Measurements from ENCODE around the gene EMC9. TPM values are rescaled to one million over a fixed set of nuclear protein-coding genes. Genes with fewer than 3 reads are reported as not detected.

The EMC9 gene
- 20.6 and 31.1 TPM in 2 replicates for total RNA-seq

GRCh38 chr14:24141097-24141880 is at the start of gene EMC9:
EMC9 (minus strand) TSS chr14:24141591; CDS start chr14:24141304, 287 bp downstream.

GRCh38 chr14:24188251-24189058 is 47.1 kb upstream of the EMC9 start, which contains the start of gene IPO4:
IPO4 (minus strand) TSS chr14:24188816; CDS start chr14:24188787, 29 bp downstream.

DNA sequence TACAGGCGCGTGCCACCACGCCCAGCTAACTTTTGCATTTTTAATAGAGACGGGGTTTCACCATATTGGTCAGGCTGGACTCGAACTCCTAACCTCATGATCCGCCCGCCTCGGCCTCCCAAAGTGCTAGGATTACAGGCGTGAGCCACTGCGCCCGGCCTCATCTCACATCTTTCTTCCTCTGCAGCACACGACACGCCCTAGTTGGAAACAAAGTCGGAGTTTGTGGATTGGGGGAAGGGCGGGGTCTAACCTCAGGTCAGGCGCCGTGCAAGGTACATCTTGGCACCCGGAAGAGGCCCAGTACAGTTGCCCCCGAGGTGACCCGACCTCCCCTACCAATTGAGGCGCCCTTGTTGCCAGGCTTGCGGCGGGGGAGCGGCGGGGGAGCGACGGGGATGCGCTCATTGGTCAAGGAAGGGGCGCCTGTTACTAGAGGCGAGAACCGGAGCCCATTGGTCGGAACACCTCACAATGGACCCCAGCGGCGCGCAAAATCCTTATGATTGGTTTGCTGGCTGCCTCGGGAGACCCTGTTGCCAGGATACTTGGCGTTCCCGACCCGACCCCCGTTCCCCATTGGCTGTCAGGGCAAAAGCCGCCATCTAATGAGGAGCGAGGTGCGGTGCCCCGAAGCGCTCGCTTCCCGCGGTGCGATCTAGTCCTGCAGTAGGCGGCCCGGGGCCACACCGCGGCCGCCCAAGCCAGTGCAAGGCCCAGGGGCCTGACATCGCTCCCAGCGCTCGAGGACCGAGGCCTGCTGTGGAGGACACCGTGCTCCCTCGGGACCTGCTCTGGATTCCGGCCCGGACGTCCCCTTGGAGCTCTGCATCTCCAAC is 30.2 kb upstream of the EMC9 start, which contains the start of gene REC8:
Gene REC8, plus strand, starts transcription at position 659 of the 839 bp plus-strand sequence. CDS start 473 bp downstream, outside the sequence.

DNA sequence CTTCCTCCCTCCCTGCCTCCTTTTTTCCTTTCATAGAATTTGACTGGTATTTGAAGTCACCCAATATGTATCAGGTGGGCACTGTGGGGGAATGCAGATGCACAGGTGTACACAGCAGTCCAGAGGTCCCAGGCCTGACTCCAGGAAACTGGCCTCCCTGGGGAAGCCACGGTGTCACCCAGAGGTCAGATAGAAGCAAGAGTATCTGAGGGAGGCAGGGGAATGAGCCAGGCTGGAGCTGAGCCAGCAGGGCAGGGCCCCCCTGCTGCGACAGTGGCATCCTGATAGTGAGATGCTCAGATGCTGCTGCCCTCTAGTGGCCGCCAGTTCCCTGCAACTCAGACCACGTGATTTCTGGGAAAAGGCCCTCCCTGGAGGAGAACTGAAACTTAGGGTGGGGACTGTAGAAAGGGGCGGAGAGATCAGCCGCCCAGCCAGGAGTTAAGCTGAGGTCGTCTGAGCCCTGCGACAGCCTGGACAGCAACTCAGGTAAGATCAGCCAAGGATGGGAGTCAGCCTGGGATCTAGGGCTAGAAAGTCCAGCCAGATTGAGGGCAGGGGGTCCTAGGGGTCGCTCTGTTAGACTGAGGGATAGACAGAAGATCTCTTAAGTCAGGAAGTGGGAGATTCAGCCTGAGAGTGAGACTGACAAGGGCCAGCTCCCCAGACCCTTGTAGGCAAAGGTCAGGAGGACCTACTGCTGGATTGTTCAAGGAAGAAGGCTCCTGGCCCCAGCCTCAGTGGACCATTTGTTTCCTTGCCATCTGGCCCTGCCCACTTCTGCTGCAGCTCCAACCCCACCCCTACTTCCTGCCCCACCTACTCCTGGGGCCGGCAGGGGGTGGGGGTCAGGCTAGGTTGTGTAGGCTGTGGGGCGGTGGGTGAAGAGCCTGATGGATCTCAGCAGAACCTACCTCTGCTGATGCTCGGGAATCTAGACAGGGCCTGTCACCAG is 19.7 kb upstream of the EMC9 start, which contains the start of gene IRF9:
Gene IRF9, plus strand, starts transcription at position 416 of the 955 bp plus-strand sequence. CDS start 880 bp downstream, outside the sequence.

DNA sequence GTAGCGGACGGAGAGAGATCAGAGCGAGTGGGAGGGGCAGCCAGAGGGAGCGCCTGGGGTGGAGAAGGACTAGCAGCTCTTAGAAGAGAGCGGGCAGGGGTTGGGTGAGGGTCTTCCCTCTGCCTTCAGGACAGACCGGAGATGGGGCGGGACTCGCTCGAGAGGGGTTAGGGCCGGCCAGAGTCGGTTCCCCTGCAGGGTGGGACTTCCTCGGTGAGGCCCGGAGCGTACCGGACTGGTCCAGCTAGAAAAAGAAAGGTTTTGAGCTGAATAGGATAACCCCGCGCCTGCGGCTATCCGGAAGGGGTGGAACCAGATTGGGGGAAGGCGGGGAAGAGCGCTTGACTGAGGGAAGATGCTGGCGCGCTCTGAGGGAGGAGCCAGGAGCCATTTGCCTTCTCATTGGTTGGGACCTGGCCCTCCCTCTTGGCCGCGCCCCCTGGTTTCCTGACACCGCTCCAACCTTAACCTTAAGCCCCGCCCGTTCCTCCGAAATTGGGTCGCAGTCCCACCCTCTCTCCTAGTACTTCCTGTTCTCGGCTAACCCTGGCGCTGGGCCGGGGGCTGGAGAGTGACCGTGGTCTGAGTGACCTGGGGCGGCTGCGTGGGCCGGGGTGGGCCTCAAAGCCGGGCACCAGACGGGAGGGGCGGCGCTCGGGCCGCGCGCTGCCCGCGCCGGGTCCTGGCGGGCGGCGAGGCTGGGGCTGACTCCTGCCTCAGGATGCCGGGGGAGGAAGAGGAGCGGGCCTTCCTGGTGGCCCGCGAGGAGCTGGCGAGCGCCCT is 5.8 kb upstream of the EMC9 start, which contains the start of gene RNF31:
Gene RNF31, plus strand, starts transcription at position 521 of the 783 bp plus-strand sequence. Its CDS starts 201 bp downstream, at position 722.

DNA sequence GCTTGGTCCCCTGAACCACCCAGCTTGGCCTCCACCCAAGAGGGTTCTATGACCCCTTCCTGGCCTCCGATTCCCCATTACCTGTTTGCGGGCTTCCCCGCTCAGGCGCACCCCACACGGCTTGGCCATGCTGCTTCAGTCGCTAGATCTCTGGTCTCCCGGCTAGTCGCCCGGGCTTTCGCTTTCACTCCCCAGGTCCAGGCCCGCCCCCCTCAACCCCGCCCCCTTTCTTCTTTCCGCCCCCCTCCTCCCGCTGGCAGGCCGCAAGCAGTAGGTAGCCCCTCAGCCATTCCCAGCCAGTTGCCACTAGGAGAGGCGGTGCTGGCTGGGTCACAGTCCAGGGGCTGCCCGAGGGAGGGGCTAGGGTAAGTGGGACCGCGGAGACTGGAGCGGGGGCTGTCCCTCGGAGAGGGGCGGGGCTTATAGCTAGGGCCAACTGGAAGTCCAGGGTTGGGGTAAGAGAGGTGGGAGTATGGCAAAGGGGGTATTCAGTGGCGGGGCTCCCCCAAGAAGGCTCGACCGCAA is 5.1 kb upstream of the EMC9 start, which contains the start of gene PSME2:
Gene PSME2, minus strand, starts transcription at position 158 of the 525 bp plus-strand sequence. Its CDS starts 29 bp downstream, at position 129.

GRCh38 chr14:24135834-24136683 is 5.3 kb downstream of the EMC9 start, which contains the start of gene PSME1:
PSME1 (plus strand) TSS chr14:24136194; CDS start chr14:24136263, 69 bp downstream.

GRCh38 chr14:24130380-24130716 is 11.0 kb downstream of the EMC9 start, which contains the start of gene FITM1:
FITM1 (plus strand) TSS chr14:24130659; CDS start chr14:24131564, 905 bp downstream.

GRCh38 chr14:24114532-24115421 is 26.6 kb downstream of the EMC9 start, which contains the start of the genes DCAF11 and NRL:
DCAF11 (plus strand) TSS chr14:24114777; CDS start chr14:24115595, 818 bp downstream.
NRL (minus strand) TSS chr14:24114949; CDS start chr14:24082848, 32,101 bp downstream.

DNA sequence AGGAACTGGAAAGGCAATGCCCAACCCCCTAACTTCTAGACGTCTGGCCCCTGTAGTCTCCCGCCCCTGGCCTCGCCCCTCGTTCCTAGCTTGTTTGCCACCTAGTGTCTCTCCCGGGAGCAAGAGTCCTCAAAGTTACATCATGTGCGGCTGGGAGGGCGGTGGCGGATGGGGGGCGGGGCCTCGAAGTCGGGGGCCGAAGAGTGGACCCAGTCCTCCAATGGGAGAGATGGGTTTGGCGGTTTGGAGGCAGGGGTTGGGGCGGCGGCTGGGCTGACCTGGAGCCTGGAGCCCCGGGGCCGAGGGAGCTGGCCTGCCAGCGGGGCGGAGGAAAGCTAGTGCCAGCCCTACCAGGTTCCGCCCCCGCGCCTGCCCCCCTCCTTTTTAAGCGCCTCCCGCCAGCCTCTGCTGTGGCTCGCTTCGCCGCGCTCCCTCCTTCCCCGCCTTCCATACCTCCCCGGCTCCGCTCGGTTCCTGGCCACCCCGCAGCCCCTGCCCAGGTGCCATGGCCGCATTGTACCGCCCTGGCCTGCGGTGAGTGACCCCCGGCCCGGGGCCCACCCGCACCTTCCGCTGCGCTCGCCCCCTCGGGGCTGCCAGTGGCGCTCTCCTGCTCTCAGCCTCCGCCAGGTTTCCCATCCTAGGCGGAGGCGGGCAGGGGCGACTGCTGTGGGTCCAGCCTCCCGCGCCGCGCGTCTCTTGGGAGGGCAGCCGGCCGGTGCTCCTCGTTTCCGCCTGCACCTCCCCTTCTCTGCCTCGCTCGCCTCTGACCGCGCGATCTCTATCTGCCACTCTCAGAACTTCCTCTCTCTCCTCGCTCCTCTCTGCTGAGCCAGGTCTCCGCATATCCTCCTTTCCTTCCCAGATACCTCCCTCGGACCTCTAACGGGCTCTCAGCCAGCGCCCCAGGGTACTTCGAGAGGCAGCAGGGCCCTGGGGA is 47.2 kb downstream of the EMC9 start, which contains the start of gene PCK2:
Gene PCK2, plus strand, starts transcription at position 411 of the 940 bp plus-strand sequence. Its CDS starts 95 bp downstream, at position 506.

Other genes starting within 250 kb of the EMC9 start
- 29.6 and 49.8 TPM in 2 replicates for gene DHRS4, start 187.8 kb downstream of the EMC9 start, total RNA-seq
- 16.3 and 16.9 TPM in 2 replicates for gene DHRS4L2, start 152.7 kb downstream of the EMC9 start, total RNA-seq
- not detected in 2 replicates for gene CARMIL3, start 89.6 kb downstream of the EMC9 start, total RNA-seq
- gene CPNE6, start 70.0 kb downstream of the EMC9 start, total RNA-seq = not detected in 2 replicates
- gene PCK2, start 47.3 kb downstream of the EMC9 start, total RNA-seq = 13.4 and 17.2 TPM in 2 replicates
- 50.6 and 56.1 TPM in 2 replicates for gene DCAF11, start 26.8 kb downstream of the EMC9 start, total RNA-seq
- gene NRL, start 26.6 kb downstream of the EMC9 start, total RNA-seq = 0.56 and 0.77 TPM in 2 replicates
- gene FITM1, start 10.9 kb downstream of the EMC9 start, total RNA-seq = not detected in 2 replicates
- 69.4 and 88.5 TPM in 2 replicates for gene PSME1, start 5.4 kb downstream of the EMC9 start, total RNA-seq
- 81.5 and 136 TPM in 2 replicates for gene PSME2, start 5.0 kb upstream of the EMC9 start, total RNA-seq
- gene RNF31, start 5.9 kb upstream of the EMC9 start, total RNA-seq = 22.6 and 28.8 TPM in 2 replicates
- gene IRF9, start 19.7 kb upstream of the EMC9 start, total RNA-seq = 55.5 and 58.9 TPM in 2 replicates
- 0.56 and 0.77 TPM in 2 replicates for gene REC8, start 30.5 kb upstream of the EMC9 start, total RNA-seq
- 26.5 and 79.8 TPM in 2 replicates for gene IPO4, start 47.2 kb upstream of the EMC9 start, total RNA-seq
- gene TM9SF1, start 53.9 kb upstream of the EMC9 start, total RNA-seq = 78.4 and 80.1 TPM in 2 replicates
- gene TSSK4, start 64.1 kb upstream of the EMC9 start, total RNA-seq = under 0.01 TPM in 1 of 2 replicates, not detected in the other
- 23.4 and 25.1 TPM in 2 replicates for gene CHMP4A, start 71.9 kb upstream of the EMC9 start, total RNA-seq
- 15.9 and 18.0 TPM in 2 replicates for gene MDP1, start 74.5 kb upstream of the EMC9 start, total RNA-seq
- gene NEDD8, start 90.8 kb upstream of the EMC9 start, total RNA-seq = 142 and 224 TPM in 2 replicates
- gene GMPR2, start 91.3 kb upstream of the EMC9 start, total RNA-seq = 63.6 and 103 TPM in 2 replicates
- gene TINF2, start 101.0 kb upstream of the EMC9 start, total RNA-seq = 48.3 and 58.3 TPM in 2 replicates
- 0.19 and 0.85 TPM in 2 replicates for gene TGM1, start 121.6 kb upstream of the EMC9 start, total RNA-seq
- gene RABGGTA, start 130.0 kb upstream of the EMC9 start, total RNA-seq = 24.0 and 28.0 TPM in 2 replicates
- 9.0 and 9.9 TPM in 2 replicates for gene DHRS1, start 158.2 kb upstream of the EMC9 start, total RNA-seq
- gene NOP9, start 158.3 kb upstream of the EMC9 start, total RNA-seq = 19.7 and 34.7 TPM in 2 replicates
- 1.5 and 1.7 TPM in 2 replicates for gene CIDEB, start 166.4 kb upstream of the EMC9 start, total RNA-seq
- gene LTB4R2, start 168.5 kb upstream of the EMC9 start, total RNA-seq = 1.3 and 3.1 TPM in 2 replicates
- 1.5 and 1.7 TPM in 2 replicates for gene LTB4R, start 169.9 kb upstream of the EMC9 start, total RNA-seq
- gene ADCY4, start 193.5 kb upstream of the EMC9 start, total RNA-seq = 5.6 and 15.5 TPM in 2 replicates
- 0.19 and 0.56 TPM in 2 replicates for gene RIPK3, start 198.4 kb upstream of the EMC9 start, total RNA-seq
- 30.3 and 71.0 TPM in 2 replicates for gene NFATC4, start 226.6 kb upstream of the EMC9 start, total RNA-seq